Thyroid gland (tissue), 4 donors: Measurements from ENCODE around the gene TXNL1. TPM values are rescaled to one million over a fixed set of nuclear protein-coding genes. Genes with fewer than 3 reads are reported as not detected.

Experiments
- DNase-seq, 2 donors: peaks; one replicate each; pipeline ENCODE4 v3.0.0-alpha.2; 2019
- H3K27ac ChIP-seq, 3 donors: fragments of 200-600 bp; sonication (generic); 1 replicate in 2 of 3; 2 replicates in 1 of 3; pipeline ENCODE4 v1.5.1; 2016 to 2019; ENCODE audit warnings: mild to moderate bottlenecking in 1 of 3, moderate library complexity in 1 of 3
- H3K27me3 ChIP-seq: fragments of 200-600 bp; sonication (generic); one replicate; pipeline ENCODE4 v1.5.1; 2019
- H3K36me3 ChIP-seq, 2 donors: fragments of 200-600 bp; sonication (generic); one replicate each; pipeline ENCODE4 v1.5.1; 2016 to 2019
- H3K4me1 ChIP-seq, 2 donors: fragments of 200-600 bp; sonication (generic); one replicate each; pipeline ENCODE4 v1.5.1; 2017 to 2019
- H3K4me3 ChIP-seq, 3 donors: fragments of 200-600 bp; sonication (generic); replicated peaks in 1 of 3; 1 replicate in 2 of 3; 2 replicates in 1 of 3; pipeline ENCODE4 v1.5.1; 2016; ENCODE audit warnings: mild to moderate bottlenecking in 1 of 3
- H3K9me3 ChIP-seq: fragments of 200-600 bp; sonication (generic); one replicate; pipeline ENCODE4 v1.5.1; 2017
- POLR2A ChIP-seq, 2 donors: fragments of 450-650 bp; IDR thresholded peaks; one replicate each; pipeline ENCODE4 v1.6.1; 2017; ENCODE audit warnings: antibody characterized with exemption in 2 of 2, mild to moderate bottlenecking in 2 of 2, moderate library complexity in 1 of 2
- WGBS, 2 donors: methylation state at CpG; one replicate each; pipeline ENCODE4 v1.1.5; 2017; 5-methylcytosine and 5-hydroxymethylcytosine counted together
- intact Hi-C: fragments of 100-400 bp; cut with DNase I; formaldehyde crosslinking; loops from one replicate; pipeline ENCODE4 v1.15.1; 2023
- total RNA-seq, 4 donors: library from RNA; depleted of rRNA; stranded (reverse); fragments of >200 nt; gene quantifications; one replicate each; pipeline ENCODE4 v1.2.3, GENCODE V29; 2016
- TF ChIP-seq, protein P1 (sequence below), 6 experiments: fragments of 200-600 bp in 3 of 6; fragments of 450-650 bp in 3 of 6; sonication (generic) in 3 of 6; IDR thresholded peaks; one replicate each; pipeline ENCODE4 v1.5.1; 2016 to 2019; ENCODE audit warnings: antibody characterized with exemption in 6 of 6, mild to moderate bottlenecking in 2 of 6, inconsistent platforms in 1 of 6, moderate library complexity in 1 of 6

Gene TXNL1
- total RNA-seq, 4 donors from 2014 or later, result 151 to 242 (median 168) TPM

DNA sequence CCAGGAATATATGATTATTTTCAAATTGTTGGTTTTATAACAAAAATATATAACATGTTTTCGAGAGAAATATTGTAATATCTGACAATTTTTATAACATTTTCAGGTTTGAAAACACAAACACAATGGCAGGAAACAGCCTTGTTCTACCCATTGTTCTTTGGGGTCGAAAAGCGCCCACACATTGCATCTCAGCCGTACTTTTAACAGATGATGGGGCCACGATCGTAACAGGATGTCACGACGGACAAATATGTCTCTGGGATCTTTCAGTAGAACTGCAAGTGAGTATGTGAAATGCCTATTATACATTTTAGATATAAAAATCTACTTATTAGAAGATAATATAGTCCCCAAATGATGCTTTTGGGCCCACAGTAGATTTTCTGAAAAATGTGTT, 34.0 kb upstream of the TXNL1 start:
- WGBS, 2 donors, result 79 to 81% methylated on average over 8 of the region's 8 CpGs

DNA sequence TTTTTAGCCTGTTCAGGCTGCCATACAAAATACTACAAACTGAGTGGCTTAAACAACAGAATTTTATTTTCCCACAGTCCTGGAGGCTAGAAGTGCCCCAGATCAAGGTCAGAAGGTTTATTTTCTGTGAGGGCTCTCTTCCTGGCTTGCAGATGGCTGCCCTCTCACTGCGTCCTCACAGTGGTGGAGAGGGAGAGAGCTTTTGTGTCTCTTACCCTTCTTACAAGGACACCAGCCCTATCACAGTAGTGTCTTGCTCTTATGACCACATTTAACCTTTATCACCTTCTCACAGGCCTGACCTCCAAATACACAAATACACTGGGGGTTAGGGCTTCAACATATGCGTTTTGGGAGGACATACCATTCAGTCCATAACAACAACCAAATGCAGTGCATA, 24.5 kb upstream of the TXNL1 start:
- Histone ChIP-seq H3K4me3 (no peak overlapping the region), H3K27me3 (no peaks in the 10 kb centered on the region), H3K36me3 (no peaks in the 10 kb centered on the region), H3K27ac (no peak overlapping the region), H3K4me1 (no peaks in the 10 kb centered on the region), H3K9me3 (no peaks in the 10 kb centered on the region)
- TF ChIP-seq POLR2A (IDR thresholded peaks at IDR 0.05), result no peak
- TF ChIP-seq, protein P1, sequence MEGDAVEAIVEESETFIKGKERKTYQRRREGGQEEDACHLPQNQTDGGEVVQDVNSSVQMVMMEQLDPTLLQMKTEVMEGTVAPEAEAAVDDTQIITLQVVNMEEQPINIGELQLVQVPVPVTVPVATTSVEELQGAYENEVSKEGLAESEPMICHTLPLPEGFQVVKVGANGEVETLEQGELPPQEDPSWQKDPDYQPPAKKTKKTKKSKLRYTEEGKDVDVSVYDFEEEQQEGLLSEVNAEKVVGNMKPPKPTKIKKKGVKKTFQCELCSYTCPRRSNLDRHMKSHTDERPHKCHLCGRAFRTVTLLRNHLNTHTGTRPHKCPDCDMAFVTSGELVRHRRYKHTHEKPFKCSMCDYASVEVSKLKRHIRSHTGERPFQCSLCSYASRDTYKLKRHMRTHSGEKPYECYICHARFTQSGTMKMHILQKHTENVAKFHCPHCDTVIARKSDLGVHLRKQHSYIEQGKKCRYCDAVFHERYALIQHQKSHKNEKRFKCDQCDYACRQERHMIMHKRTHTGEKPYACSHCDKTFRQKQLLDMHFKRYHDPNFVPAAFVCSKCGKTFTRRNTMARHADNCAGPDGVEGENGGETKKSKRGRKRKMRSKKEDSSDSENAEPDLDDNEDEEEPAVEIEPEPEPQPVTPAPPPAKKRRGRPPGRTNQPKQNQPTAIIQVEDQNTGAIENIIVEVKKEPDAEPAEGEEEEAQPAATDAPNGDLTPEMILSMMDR (IDR thresholded peaks at IDR 0.05), result no peak
- 97% methylated on average over 2 of the region's 2 CpGs for WGBS, 2 donors
- DNase-seq, result no peak
- intact Hi-C loops, result no loop called here

More for the DNA sequence above, 34.0 kb upstream of the TXNL1 start:
- TF ChIP-seq, protein P1 (IDR thresholded peaks at IDR 0.05), result no peak
- no peak for TF ChIP-seq POLR2A (IDR thresholded peaks at IDR 0.05)
- Histone ChIP-seq H3K27ac (no peak overlapping the region), H3K36me3 (no peaks in the 10 kb centered on the region), H3K4me3 (no peak overlapping the region), H3K9me3 (no peaks in the 10 kb centered on the region), H3K4me1 (no peaks in the 10 kb centered on the region), H3K27me3 (no peaks in the 10 kb centered on the region)
- DNase-seq, result no peak
- intact Hi-C loops, result no loop called here

DNA sequence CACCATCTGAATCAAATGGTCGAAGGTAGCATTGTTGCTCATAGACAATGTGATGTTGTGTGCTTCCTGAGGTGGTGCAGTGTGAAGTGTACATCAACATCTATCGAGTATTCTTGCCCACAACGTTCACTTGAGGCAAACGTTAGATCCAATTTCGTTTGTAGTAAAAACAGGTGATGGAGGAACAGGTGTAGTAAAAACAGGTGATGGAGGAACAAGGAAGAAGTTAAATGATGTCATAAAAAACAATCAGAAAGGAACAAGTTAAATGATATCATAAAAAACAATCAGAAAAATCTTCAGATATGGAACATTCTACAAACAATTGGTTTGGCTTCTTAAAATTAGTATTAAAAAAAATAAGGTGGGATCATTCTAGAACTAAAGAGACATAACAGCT, 24.1 kb upstream of the TXNL1 start:
- H3K27ac ChIP-seq, result no peak overlapping the region
- intact Hi-C loops, result no loop called here

DNA sequence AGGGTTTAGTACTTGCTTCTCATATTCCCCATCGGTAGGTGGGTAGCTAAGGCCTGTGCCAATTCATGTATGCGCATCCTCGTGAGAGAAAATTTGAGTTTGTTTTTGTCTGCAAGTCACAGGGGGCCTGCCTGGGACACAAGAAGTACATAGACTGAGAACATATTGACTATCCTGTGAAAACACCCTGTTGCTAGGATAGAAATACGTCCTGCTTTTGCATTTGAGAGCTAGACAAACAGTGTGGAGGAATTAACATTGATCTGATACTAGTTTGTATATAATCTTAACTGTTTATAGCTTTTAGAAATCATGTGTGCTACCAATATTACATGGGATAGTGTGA, 23.6 kb upstream of the TXNL1 start:
- no peaks in the 10 kb centered on the region for H3K27me3 ChIP-seq
- no peaks in the 10 kb centered on the region for H3K4me1 ChIP-seq
- WGBS, 2 donors, result 46 to 47% methylated on average over 4 of the region's 4 CpGs
- DNase-seq, result no peak
- no peaks in the 10 kb centered on the region for H3K9me3 ChIP-seq
- H3K27ac ChIP-seq, result no peak overlapping the region
- H3K4me3 ChIP-seq, result no peak overlapping the region
- no peaks in the 10 kb centered on the region for H3K36me3 ChIP-seq
- intact Hi-C loops, result no loop called here
- TF ChIP-seq, protein P1 (IDR thresholded peaks at IDR 0.05), result no peak
- TF ChIP-seq POLR2A (IDR thresholded peaks at IDR 0.05), result no peak

More for the DNA sequence above, 24.1 kb upstream of the TXNL1 start:
- 76 to 83% methylated on average over 5 of the region's 5 CpGs for WGBS, 2 donors
- Histone ChIP-seq H3K27me3 (no peaks in the 10 kb centered on the region), H3K9me3 (no peaks in the 10 kb centered on the region), H3K4me1 (no peaks in the 10 kb centered on the region), H3K36me3 (no peaks in the 10 kb centered on the region), H3K4me3 (no peak overlapping the region)
- TF ChIP-seq, protein P1 (IDR thresholded peaks at IDR 0.05), result no peak
- TF ChIP-seq POLR2A (IDR thresholded peaks at IDR 0.05), result no peak
- no peak for DNase-seq

DNA sequence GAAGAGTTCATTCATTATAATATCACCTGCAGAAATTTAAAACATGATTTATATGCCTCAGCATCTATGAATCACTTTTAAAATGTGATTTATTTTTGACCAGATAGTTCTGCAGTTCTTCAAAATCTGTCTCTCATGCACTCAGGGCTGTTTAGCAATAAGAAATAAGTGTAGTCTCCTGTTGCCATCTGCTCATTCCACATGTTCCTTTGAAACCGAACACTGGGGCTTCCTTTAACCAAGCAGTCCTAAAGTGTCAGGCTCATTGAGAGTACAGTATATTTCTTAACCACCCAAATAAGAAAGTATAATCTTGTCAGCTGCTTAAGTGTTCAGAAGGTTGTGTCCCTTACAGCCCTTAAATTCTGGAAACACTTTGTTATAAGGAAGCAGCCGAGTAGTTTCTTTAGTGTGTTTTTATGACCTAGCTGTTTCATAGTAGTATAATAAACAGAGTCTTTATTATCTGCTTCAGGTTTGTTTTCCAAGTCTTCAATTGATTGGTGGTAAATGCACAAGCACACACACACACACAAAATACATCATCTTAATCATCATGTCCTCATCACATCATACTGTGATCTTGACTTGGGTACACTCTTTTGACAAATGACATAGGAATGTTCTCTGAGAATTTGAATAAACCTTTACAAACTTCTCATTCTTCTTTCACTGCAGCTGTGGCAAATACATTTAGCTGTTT, 23.1 kb upstream of the TXNL1 start:
- WGBS, 2 donors, result 37 to 40% methylated on average over 2 of the region's 2 CpGs
- Histone ChIP-seq H3K9me3 (no peaks in the 10 kb centered on the region), H3K27me3 (no peaks in the 10 kb centered on the region), H3K4me3 (no peak overlapping the region), H3K27ac (no peak overlapping the region), H3K4me1 (no peaks in the 10 kb centered on the region), H3K36me3 (no peaks in the 10 kb centered on the region)
- TF ChIP-seq POLR2A (IDR thresholded peaks at IDR 0.05), result no peak
- no peak for DNase-seq
- intact Hi-C loops, result no loop called here
